ENCODE measurements around the gene PRR20C.

Gene PRR20C

GRCh38 chr13:57191667-57192066 is 37.8 kb downstream of the PRR20C start:
- FAIRE-seq, result no peak
- TF ChIP-seq POLR2AphosphoS5 (IDR thresholded peaks at IDR 0.05; ENCODE audit: low read depth, low read length), result no peak
- TF ChIP-seq TAF1 (IDR thresholded peaks at IDR 0.05; ENCODE audit: low read depth, low read length), result no peak
- TF ChIP-seq SPI1 (IDR thresholded peaks at IDR 0.05; ENCODE audit: low read depth, low read length), result no peak
- no peak for TF ChIP-seq PAX5 (IDR thresholded peaks at IDR 0.05; ENCODE audit: insufficient read depth, low read length, severe bottlenecking)
- TF ChIP-seq POU2F2 (IDR thresholded peaks at IDR 0.05; ENCODE audit: low read depth, low read length), result no peak
- TF ChIP-seq POLR2A (IDR thresholded peaks at IDR 0.05; ENCODE audit: low read depth, low read length), result no peak

More at GRCh38 chr13:57191667-57192066, 37.8 kb downstream of the PRR20C start:
- DNase-seq (ENCODE audit: insufficient read length, low spot score), result no peak

Data from GM12891 (cell line).